Measurements from ENCODE around the gene ITPA. TPM values are rescaled to one million over a fixed set of nuclear protein-coding genes. Genes with fewer than 3 reads are reported as not detected.
A peak's percentile ranks its signal among the peaks of the same experiment; 100 is the strongest.

The ITPA gene
- total and polyA plus RNA-seq, 2 of the 13 experiments (the other 11 are each of a cell fraction or from before 2014, with no cell fraction given) = 60.1 to 103 TPM

- TF ChIP-seq, protein P1, sequence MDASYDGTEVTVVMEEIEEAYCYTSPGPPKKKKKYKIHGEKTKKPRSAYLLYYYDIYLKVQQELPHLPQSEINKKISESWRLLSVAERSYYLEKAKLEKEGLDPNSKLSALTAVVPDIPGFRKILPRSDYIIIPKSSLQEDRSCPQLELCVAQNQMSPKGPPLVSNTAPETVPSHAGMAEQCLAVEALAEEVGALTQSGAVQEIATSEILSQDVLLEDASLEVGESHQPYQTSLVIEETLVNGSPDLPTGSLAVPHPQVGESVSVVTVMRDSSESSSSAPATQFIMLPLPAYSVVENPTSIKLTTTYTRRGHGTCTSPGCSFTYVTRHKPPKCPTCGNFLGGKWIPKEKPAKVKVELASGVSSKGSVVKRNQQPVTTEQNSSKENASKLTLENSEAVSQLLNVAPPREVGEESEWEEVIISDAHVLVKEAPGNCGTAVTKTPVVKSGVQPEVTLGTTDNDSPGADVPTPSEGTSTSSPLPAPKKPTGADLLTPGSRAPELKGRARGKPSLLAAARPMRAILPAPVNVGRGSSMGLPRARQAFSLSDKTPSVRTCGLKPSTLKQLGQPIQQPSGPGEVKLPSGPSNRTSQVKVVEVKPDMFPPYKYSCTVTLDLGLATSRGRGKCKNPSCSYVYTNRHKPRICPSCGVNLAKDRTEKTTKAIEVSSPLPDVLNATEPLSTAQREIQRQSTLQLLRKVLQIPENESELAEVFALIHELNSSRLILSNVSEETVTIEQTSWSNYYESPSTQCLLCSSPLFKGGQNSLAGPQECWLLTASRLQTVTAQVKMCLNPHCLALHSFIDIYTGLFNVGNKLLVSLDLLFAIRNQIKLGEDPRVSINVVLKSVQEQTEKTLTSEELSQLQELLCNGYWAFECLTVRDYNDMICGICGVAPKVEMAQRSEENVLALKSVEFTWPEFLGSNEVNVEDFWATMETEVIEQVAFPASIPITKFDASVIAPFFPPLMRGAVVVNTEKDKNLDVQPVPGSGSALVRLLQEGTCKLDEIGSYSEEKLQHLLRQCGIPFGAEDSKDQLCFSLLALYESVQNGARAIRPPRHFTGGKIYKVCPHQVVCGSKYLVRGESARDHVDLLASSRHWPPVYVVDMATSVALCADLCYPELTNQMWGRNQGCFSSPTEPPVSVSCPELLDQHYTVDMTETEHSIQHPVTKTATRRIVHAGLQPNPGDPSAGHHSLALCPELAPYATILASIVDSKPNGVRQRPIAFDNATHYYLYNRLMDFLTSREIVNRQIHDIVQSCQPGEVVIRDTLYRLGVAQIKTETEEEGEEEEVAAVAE (CRISPR knock-in tag; IDR thresholded peaks at IDR 0.05; ENCODE audit: borderline replicate concordance) = peak; percentile 79
- TF ChIP-seq, protein P2, sequence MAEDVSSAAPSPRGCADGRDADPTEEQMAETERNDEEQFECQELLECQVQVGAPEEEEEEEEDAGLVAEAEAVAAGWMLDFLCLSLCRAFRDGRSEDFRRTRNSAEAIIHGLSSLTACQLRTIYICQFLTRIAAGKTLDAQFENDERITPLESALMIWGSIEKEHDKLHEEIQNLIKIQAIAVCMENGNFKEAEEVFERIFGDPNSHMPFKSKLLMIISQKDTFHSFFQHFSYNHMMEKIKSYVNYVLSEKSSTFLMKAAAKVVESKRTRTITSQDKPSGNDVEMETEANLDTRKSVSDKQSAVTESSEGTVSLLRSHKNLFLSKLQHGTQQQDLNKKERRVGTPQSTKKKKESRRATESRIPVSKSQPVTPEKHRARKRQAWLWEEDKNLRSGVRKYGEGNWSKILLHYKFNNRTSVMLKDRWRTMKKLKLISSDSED (CRISPR knock-in tag; IDR thresholded peaks at IDR 0.05) = no peak
- TF ChIP-seq HES4 (CRISPR knock-in tag; IDR thresholded peaks at IDR 0.05; ENCODE audit: borderline replicate concordance) = no peak
- TF ChIP-seq KLF15 (CRISPR knock-in tag; IDR thresholded peaks at IDR 0.05; ENCODE audit: borderline replicate concordance) = no peak
- no peak for TF ChIP-seq THYN1 (CRISPR knock-in tag; IDR thresholded peaks at IDR 0.05; ENCODE audit: borderline replicate concordance, low read depth)
- TF ChIP-seq ZNF570 (CRISPR knock-in tag; IDR thresholded peaks at IDR 0.05; ENCODE audit: borderline replicate concordance) = no peak
- TF ChIP-seq ZNF329 (CRISPR knock-in tag; IDR thresholded peaks at IDR 0.05; ENCODE audit: low read depth) = peak; percentile 77; the same call in 1 of the 2 replicates
- TF ChIP-seq, protein P3, sequence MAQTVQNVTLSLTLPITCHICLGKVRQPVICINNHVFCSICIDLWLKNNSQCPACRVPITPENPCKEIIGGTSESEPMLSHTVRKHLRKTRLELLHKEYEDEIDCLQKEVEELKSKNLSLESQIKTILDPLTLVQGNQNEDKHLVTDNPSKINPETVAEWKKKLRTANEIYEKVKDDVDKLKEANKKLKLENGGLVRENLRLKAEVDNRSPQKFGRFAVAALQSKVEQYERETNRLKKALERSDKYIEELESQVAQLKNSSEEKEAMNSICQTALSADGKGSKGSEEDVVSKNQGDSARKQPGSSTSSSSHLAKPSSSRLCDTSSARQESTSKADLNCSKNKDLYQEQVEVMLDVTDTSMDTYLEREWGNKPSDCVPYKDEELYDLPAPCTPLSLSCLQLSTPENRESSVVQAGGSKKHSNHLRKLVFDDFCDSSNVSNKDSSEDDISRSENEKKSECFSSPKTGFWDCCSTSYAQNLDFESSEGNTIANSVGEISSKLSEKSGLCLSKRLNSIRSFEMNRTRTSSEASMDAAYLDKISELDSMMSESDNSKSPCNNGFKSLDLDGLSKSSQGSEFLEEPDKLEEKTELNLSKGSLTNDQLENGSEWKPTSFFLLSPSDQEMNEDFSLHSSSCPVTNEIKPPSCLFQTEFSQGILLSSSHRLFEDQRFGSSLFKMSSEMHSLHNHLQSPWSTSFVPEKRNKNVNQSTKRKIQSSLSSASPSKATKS (CRISPR knock-in tag; IDR thresholded peaks at IDR 0.05) = peak; percentile 68; the same call in 1 of the 2 replicates
- TF ChIP-seq ZNF18 (CRISPR knock-in tag; IDR thresholded peaks at IDR 0.05; ENCODE audit: insufficient replicate concordance) = peak; percentile 91
- TF ChIP-seq, protein P4, sequence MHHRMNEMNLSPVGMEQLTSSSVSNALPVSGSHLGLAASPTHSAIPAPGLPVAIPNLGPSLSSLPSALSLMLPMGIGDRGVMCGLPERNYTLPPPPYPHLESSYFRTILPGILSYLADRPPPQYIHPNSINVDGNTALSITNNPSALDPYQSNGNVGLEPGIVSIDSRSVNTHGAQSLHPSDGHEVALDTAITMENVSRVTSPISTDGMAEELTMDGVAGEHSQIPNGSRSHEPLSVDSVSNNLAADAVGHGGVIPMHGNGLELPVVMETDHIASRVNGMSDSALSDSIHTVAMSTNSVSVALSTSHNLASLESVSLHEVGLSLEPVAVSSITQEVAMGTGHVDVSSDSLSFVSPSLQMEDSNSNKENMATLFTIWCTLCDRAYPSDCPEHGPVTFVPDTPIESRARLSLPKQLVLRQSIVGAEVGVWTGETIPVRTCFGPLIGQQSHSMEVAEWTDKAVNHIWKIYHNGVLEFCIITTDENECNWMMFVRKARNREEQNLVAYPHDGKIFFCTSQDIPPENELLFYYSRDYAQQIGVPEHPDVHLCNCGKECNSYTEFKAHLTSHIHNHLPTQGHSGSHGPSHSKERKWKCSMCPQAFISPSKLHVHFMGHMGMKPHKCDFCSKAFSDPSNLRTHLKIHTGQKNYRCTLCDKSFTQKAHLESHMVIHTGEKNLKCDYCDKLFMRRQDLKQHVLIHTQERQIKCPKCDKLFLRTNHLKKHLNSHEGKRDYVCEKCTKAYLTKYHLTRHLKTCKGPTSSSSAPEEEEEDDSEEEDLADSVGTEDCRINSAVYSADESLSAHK (CRISPR knock-in tag; IDR thresholded peaks at IDR 0.05; ENCODE audit: borderline replicate concordance) = 0 out of 2 replicates have a peak, but pooled peaks have one; percentile 28
- TF ChIP-seq SALL2 (CRISPR knock-in tag; IDR thresholded peaks at IDR 0.05) = 0 out of 2 replicates have a peak, but pooled peaks have one; percentile 65
- TF ChIP-seq ZNF274 (CRISPR knock-in tag; IDR thresholded peaks at IDR 0.05) = no peak
- no peak for TF ChIP-seq ZNF547 (CRISPR knock-in tag; IDR thresholded peaks at IDR 0.05)
Observed at GRCh38 chr20:3224681-3225421, 15.6 kb downstream of the ITPA start (continued).

All from HepG2 (cell line).